ENCODE results near the gene TBC1D2B.

Gene TBC1D2B

DNA sequence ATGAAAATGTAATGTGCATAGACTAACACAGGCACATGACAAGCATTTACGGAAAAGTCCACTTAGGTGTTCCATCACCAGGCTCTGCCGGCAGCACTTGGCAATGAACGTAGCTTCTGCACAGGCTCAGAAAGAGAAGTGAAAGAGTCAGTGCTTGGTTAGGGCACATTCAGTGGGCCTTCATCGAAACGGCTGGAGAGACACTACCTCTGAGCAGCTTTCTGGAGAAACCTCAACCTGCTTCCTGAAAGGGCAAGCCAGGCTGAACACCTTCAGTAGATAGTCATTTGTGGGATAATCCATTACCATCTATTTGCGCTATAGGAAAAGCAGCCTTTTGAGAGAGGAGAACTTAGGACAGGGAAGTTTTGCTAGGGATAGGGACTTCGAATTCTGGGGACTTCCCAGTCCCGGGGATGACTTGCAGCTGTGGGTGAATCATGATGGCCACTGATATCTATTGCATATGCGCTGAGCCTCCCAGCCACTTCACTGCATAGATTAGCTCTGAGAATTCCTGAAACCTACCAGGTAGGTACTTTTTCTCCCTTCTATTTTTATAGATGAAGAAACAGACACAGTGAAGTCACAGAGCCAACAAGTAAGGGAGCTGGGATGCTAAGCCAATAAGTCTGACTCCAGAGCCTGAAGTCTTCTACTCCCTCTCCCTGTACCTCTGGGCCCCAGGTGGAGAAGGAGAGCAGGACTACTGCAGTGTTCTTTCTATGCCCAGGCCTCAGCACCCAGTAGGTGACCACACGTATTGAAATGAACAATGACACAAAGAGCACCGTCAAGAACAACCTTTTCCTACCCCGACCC, 10.7 kb upstream of the TBC1D2B start:
- no peak overlapping the region for H3K4me3 ChIP-seq (ENCODE audit: low read depth, low read length)
- TF ChIP-seq CTCF (IDR thresholded peaks at IDR 0.05; ENCODE audit: control insufficient read depth, extremely low read depth, insufficient read depth) = no peak
- DNase-seq (ENCODE audit: low read depth) = no peak

DNA sequence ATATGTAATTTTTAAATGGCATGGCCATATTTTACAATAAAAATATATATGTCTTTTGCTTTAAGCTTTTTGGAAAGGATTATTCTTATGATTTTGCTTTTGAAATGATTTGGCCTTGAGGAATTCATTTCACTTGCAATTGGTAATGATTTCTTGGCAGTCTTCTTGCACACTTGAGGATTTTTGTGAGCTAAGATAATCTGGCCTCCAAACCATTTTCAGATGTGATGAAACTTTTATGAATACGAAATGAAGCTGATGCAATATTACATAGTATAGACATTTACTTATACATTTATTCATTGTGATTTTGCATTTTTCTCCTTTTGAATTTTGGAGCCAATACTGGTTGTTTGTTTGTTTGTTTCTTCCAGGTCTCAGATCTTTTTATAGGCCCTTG, 8.4 kb upstream of the TBC1D2B start:
- H3K4me3 ChIP-seq (ENCODE audit: low read depth, low read length) = no peak overlapping the region
- no peak for TF ChIP-seq CTCF (IDR thresholded peaks at IDR 0.05; ENCODE audit: control insufficient read depth, extremely low read depth, insufficient read depth)
- no peak for DNase-seq (ENCODE audit: low read depth)

GRCh38 chr15:78084449-78084750, 6.9 kb upstream of the TBC1D2B start:
- no peak for DNase-seq (ENCODE audit: low read depth)
- no peak overlapping the region for H3K4me3 ChIP-seq (ENCODE audit: low read depth, low read length)
- no peak for TF ChIP-seq CTCF (IDR thresholded peaks at IDR 0.05; ENCODE audit: control insufficient read depth, extremely low read depth, insufficient read depth)

DNA sequence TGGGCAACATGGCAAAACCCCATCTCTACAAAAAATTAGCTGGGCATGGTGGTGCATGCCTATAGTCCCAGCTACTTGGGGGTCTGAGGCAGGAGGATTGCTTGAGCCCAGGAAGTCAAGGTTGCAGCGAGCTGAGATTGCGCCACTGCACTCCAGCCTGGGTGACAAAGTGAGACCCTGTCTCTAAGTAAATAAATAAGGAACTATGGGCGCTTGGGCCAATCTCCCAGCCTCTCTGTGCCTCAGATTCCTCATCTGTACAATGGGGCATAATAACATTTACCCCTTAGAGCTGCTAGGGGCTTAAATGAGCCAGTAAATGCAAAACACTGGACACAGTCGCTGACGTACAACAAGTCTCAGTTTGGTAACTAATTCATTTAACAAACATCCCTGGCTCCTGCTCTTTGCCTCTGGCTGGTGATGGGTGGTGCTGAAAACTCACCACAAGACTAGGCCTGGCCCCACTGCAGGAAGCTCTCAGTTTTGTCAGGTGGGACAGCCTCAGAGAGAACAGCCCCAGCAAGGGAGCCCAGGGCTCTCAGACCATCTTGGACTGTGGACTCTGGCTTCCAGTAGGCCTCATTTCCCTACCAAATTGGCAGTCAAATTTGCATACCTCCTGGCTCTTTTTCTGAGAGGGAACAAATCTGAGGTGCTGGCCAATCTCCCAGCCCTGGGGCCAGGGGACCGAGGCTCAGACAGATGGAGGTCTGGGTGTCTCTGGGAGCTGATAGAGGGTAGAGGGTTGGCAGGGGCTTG, 6.4 kb upstream of the TBC1D2B start:
- TF ChIP-seq CTCF (IDR thresholded peaks at IDR 0.05; ENCODE audit: control insufficient read depth, extremely low read depth, insufficient read depth) = no peak
- no peak for DNase-seq (ENCODE audit: low read depth)
- H3K4me3 ChIP-seq (ENCODE audit: low read depth, low read length) = no peak overlapping the region

DNA sequence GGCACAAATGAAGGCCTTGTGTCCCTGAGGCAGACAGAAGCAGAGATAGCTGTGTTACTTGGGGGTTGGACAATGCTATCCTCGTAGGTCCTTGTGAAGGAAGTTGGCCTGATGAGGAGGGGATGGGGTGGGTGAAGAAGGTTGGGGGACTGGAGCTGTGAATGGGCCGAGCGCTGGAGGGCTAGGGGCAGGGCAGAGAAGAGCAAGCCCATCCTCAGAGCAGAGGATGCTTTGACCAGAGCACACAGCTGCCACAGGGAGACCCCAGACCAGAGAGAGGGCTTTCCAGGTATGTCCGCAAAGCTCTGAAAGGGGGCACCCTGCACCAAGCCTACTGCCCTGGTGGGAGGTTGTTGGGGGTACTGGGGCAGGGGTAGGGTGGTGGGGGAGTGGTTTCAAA, 5.7 kb upstream of the TBC1D2B start:
- TF ChIP-seq CTCF (IDR thresholded peaks at IDR 0.05; ENCODE audit: control insufficient read depth, extremely low read depth, insufficient read depth) = no peak
- H3K4me3 ChIP-seq (ENCODE audit: low read depth, low read length) = no peak overlapping the region
- no peak for DNase-seq (ENCODE audit: low read depth)

DNA sequence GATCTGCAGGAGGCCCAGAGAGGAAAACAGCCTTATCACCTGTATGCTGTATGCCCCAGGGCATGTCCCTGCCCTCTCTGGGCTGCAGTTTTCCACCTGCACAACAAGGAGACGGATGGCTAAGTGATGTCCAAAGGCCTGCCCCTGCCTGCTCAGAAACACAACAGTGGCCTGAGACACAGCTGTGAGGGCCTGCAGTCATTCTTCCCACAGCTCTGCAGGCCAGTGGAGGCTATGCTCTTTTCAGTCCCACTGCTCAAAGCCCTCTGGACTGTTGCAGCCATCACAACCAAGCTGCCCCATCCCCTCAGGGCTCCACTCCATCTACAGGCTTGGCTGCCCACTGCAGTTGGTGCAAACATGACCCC, 5.2 kb upstream of the TBC1D2B start:
- H3K4me3 ChIP-seq (ENCODE audit: low read depth, low read length) = no peak overlapping the region
- TF ChIP-seq CTCF (IDR thresholded peaks at IDR 0.05; ENCODE audit: control insufficient read depth, extremely low read depth, insufficient read depth) = no peak
- DNase-seq (ENCODE audit: low read depth) = no peak

All from LNCaP clone FGC (cell line).